ENCODE data around the gene C2CD2.

The C2CD2 gene

GRCh38 chr21:41836166-41837015 lies 117.4 kb downstream of the C2CD2 start:
- DNase-seq = no peak

DNA sequence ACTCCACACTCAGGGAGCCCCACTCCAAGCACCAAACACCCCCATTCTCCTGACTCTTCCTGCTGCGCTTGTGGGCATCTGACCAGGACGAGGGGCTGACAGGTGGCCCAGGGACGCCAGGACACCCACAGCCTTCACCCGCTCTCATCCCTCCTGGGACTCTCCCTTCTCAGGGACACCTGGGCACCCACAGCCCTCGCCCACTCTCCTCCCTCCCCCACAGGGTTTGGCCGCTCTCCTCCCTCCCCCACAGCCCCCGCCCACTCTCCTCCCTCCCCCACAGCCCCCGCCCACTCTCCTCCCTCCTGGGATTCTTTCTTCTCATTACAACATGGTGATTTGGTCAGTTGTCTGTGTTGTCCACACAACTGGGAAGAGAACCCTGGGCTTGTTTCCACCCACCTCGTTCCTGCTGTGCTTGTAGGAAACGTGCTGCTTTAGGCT lies 118.1 kb downstream of the C2CD2 start:
- no peak for DNase-seq

Measured in CD4-positive, alpha-beta T cell treated with Interleukin-4 for 4 hours (primary cell).